Osteoblast (primary cell): ENCODE results near the gene RASSF1. TPM values are rescaled to one million over a fixed set of nuclear protein-coding genes. Genes with fewer than 3 reads are reported as not detected.

ENCODE experiments used
- DNase-seq: peaks from one replicate; pipeline ENCODE4 v3.0.0; 2011; ENCODE audit warnings: low spot score, mixed read lengths; ENCODE audit not compliant: insufficient read length; ENCODE audit errors: missing footprints
- H2AFZ ChIP-seq: 2 replicates; pipeline ENCODE4 v1.6.0; 2011; ENCODE audit warnings: mild to moderate bottlenecking, low read length
- H3K27ac ChIP-seq: 2 replicates; pipeline ENCODE4 v1.5.1; 2011; ENCODE audit warnings: mild to moderate bottlenecking, low read depth, low read length, moderate library complexity
- H3K27me3 ChIP-seq: 2 replicates; pipeline ENCODE4 v1.6.0; 2012; ENCODE audit warnings: mild to moderate bottlenecking, control low read depth, inconsistent platforms, low read length, moderate library complexity; ENCODE audit not compliant: insufficient read depth
- H3K36me3 ChIP-seq: 2 replicates; pipeline ENCODE4 v1.5.1; 2011; ENCODE audit warnings: mild to moderate bottlenecking, low read length, control low read depth, moderate library complexity; ENCODE audit not compliant: insufficient read depth
- H3K4me1 ChIP-seq: 2 replicates; pipeline ENCODE4 v1.5.1; 2011; ENCODE audit warnings: mild to moderate bottlenecking, low read length, control low read depth, moderate library complexity; ENCODE audit not compliant: insufficient read depth
- H3K4me2 ChIP-seq: 2 replicates; pipeline ENCODE4 v1.6.0; 2011; ENCODE audit warnings: mild to moderate bottlenecking, low read length; ENCODE audit not compliant: insufficient read depth
- H3K4me3 ChIP-seq: fragments of 200-600 bp; sonication (generic); 3 replicates; pipeline ENCODE4 v1.5.1; 2012; ENCODE audit warnings: mild to moderate bottlenecking, low read length, inconsistent platforms; ENCODE audit not compliant: insufficient read depth
- H3K79me2 ChIP-seq: 2 replicates; pipeline ENCODE4 v1.6.0; 2012; ENCODE audit warnings: mild to moderate bottlenecking, low read length, control low read depth, inconsistent platforms; ENCODE audit not compliant: insufficient read depth
- H3K9me3 ChIP-seq: 2 replicates; pipeline ENCODE4 v1.5.1; 2011; ENCODE audit warnings: low read depth, low read length, control low read depth
- H4K20me1 ChIP-seq: 2 replicates; pipeline ENCODE4 v1.6.0; 2012; ENCODE audit warnings: mild to moderate bottlenecking, low read length, control low read depth; ENCODE audit not compliant: insufficient read depth
- total RNA-seq: library from RNA; depleted of rRNA; stranded (reverse); fragments of >200 nt; gene quantifications from 2 replicates; pipeline ENCODE4 v1.2.3, GENCODE V29; 2012
- TF ChIP-seq, protein P1 (sequence below): IDR thresholded peaks from 2 replicates; pipeline ENCODE4 v1.5.1; 2011; ENCODE audit warnings: mild to moderate bottlenecking, low read depth, low read length, moderate library complexity; ENCODE audit errors: extremely low read depth

The RASSF1 gene
- total RNA-seq, 1 donor = 18.1 TPM

GRCh38 chr3:50330330-50330729 lies 10.3 kb downstream of the RASSF1 start:
- Histone ChIP-seq H3K4me2 (no peak overlapping the region), H3K27me3 (no peaks in the 10 kb centered on the region), H3K4me1 (peaks cover 36% of the 10 kb centered on the region), H3K9me3 (no peaks in the 10 kb centered on the region), H3K4me3 (no peak overlapping the region), H3K27ac (no peak overlapping the region), H3K79me2 (peaks cover 76% of the 10 kb centered on the region), H4K20me1 (peaks cover 44% of the 10 kb centered on the region), H2AFZ (no peak overlapping the region), H3K36me3 (peaks cover 47% of the 10 kb centered on the region)
- TF ChIP-seq, protein P1, sequence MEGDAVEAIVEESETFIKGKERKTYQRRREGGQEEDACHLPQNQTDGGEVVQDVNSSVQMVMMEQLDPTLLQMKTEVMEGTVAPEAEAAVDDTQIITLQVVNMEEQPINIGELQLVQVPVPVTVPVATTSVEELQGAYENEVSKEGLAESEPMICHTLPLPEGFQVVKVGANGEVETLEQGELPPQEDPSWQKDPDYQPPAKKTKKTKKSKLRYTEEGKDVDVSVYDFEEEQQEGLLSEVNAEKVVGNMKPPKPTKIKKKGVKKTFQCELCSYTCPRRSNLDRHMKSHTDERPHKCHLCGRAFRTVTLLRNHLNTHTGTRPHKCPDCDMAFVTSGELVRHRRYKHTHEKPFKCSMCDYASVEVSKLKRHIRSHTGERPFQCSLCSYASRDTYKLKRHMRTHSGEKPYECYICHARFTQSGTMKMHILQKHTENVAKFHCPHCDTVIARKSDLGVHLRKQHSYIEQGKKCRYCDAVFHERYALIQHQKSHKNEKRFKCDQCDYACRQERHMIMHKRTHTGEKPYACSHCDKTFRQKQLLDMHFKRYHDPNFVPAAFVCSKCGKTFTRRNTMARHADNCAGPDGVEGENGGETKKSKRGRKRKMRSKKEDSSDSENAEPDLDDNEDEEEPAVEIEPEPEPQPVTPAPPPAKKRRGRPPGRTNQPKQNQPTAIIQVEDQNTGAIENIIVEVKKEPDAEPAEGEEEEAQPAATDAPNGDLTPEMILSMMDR = no peak
- DNase-seq = no peak

DNA sequence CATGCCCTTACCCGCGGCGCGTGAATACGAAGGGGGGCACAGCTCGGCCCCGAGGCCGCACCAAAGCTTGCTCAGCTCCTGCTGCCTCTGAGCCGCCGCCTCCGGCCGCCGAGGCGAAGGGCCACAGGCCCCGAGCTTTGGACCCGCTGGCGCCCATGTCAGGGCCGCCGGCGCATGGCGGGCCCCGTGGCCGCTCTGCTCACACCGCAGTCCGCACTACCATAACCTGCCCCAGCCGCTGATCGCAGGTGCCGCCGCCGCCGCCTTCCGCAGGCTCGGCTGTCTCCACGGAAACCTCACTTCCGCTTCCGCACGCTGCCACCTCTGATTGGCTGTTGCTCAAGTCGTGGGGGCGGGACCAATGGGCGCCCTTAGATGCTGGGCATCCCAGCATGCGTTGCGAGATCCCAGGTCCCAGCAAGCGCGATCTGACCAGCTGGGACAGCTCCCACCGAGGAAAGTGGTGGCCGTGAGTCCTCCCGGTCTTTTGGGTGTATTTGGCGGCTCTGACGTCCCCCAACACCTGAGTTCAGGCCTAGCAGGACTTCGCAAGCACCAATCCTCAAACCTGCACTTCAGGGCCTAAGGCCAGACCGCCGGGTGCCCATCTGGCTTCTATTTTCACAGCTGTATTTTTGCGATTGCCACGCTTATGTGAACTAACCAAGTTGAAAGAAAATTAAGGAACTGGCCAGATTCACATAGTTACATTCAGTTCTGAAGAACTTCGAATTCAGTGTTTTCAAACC lies 12.5 kb downstream of the RASSF1 start, which contains the start of gene TUSC2:
Gene TUSC2 (minus strand): TSS at position 281 of the 749 bp plus-strand sequence. CDS start 124 bp downstream, at position 157.
- Histone ChIP-seq H3K36me3 (peaks cover 47% of the 10 kb centered on the region), H3K27me3 (no peaks in the 10 kb centered on the region), H3K9me3 (no peaks in the 10 kb centered on the region), H3K79me2 (peaks cover 54% of the 10 kb centered on the region), H3K4me2 (peak within 1 kb of the TSS; percentile 99), H3K4me3 (peak within 1 kb of the TSS; percentile 94), H3K27ac (peak within 1 kb of the TSS; percentile 86), H4K20me1 (peaks cover 28% of the 10 kb centered on the region), H2AFZ (peak within 1 kb of the TSS; percentile 94), H3K4me1 (peaks cover 14% of the 10 kb centered on the region)
- TF ChIP-seq, protein P1 = no peak
- DNase-seq = peak; percentile 100

- H3K27ac ChIP-seq = peak overlapping the region; percentile 86
- TF ChIP-seq, protein P1 = no peak
- peaks cover 42% of the 10 kb centered on the region for H3K36me3 ChIP-seq
Observed at GRCh38 chr3:50327129-50327528, 13.5 kb downstream of the RASSF1 start.

DNA sequence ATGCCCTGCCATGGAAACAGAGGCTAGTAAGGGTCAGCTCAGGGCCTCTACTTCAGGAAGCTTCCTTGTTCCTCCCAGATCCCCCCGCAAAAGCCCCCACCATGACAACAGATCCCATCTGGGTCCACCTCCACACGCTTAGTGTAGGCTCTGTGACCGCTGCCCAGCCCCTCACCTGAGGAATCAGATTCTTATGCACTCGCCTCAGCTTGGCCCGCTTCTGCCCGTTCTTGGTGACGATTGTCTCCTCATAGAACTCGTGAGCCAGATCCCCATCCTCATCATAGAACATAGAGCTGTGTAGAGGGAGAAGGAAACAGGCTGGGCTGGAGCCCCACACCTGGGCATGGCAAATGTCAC lies 14.5 kb downstream of the RASSF1 start:
- H4K20me1 ChIP-seq = peaks cover 16% of the 10 kb centered on the region
- H3K4me3 ChIP-seq = no peak overlapping the region
- H3K9me3 ChIP-seq = no peaks in the 10 kb centered on the region
- no peak for DNase-seq
- peaks cover 16% of the 10 kb centered on the region for H3K4me1 ChIP-seq
- peaks cover 33% of the 10 kb centered on the region for H3K36me3 ChIP-seq
- H3K79me2 ChIP-seq = peaks cover 35% of the 10 kb centered on the region
- no peaks in the 10 kb centered on the region for H3K27me3 ChIP-seq
- no peak overlapping the region for H3K27ac ChIP-seq
- no peak overlapping the region for H3K4me2 ChIP-seq
- no peak overlapping the region for H2AFZ ChIP-seq
- TF ChIP-seq, protein P1 = no peak

More at GRCh38 chr3:50327129-50327528, 13.5 kb downstream of the RASSF1 start:
- peaks cover 12% of the 10 kb centered on the region for H3K4me1 ChIP-seq
- H3K79me2 ChIP-seq = peaks cover 44% of the 10 kb centered on the region
- H3K27me3 ChIP-seq = no peaks in the 10 kb centered on the region
- H2AFZ ChIP-seq = no peak overlapping the region
- DNase-seq = no peak
- H3K4me2 ChIP-seq = peak overlapping the region; percentile 99
- H3K4me3 ChIP-seq = peak overlapping the region; percentile 94
- H3K9me3 ChIP-seq = no peaks in the 10 kb centered on the region
- peaks cover 25% of the 10 kb centered on the region for H4K20me1 ChIP-seq
